Activated naive CD8-positive, alpha-beta T cell treated with anti-CD3 and anti-CD28 coated beads for 36 hours (primary cell): ENCODE measurements around the gene DYNC1H1. TPM values are rescaled to one million over a fixed set of nuclear protein-coding genes. Genes with fewer than 3 reads are reported as not detected.
"Not testable (repeated sequence)": the region's sequence is repeated elsewhere in the genome, so short reads cannot be mapped to it uniquely, and the experiment has no call there.

ENCODE experiments used
- DNase-seq: peaks from one replicate; pipeline ENCODE4 v3.0.0; 2021
- H3K27ac Mint-ChIP-seq: one replicate; pipeline ENCODE4 v1.8.0; 2022; ENCODE audit warnings: mild to moderate bottlenecking, moderate library complexity, mixed read lengths
- H3K27me3 Mint-ChIP-seq: one replicate; pipeline ENCODE4 v1.8.0; 2022; ENCODE audit warnings: mild to moderate bottlenecking, mixed read lengths
- H3K36me3 Mint-ChIP-seq: one replicate; pipeline ENCODE4 v1.8.0; 2021; ENCODE audit warnings: mild to moderate bottlenecking, mixed read lengths
- H3K4me1 Mint-ChIP-seq: one replicate; pipeline ENCODE4 v1.8.0; 2021; ENCODE audit warnings: mixed read lengths
- H3K4me3 Mint-ChIP-seq: one replicate; pipeline ENCODE4 v1.8.0; 2022; ENCODE audit warnings: mild to moderate bottlenecking, moderate library complexity, mixed read lengths
- H3K9me3 Mint-ChIP-seq: one replicate; pipeline ENCODE4 v1.8.0; 2022; ENCODE audit warnings: mixed read lengths
- total RNA-seq, 2 experiments: library from RNA; stranded (reverse); gene quantifications; one replicate each; pipeline ENCODE4 v1.2.3, GENCODE V29; 2021

DYNC1H1 gene
- total RNA-seq, 2 experiments from 2014 or later = 216 to 227 TPM

GRCh38 chr14:101966742-101967141 lies 2.4 kb downstream of the DYNC1H1 start:
- peak overlapping the region; percentile 47 for H3K27ac Mint-ChIP-seq

GRCh38 chr14:101968186-101968585 lies 3.8 kb downstream of the DYNC1H1 start:
- H3K4me1 Mint-ChIP-seq = peaks cover 58% of the 10 kb centered on the region
- peaks cover 14% of the 10 kb centered on the region for H3K36me3 Mint-ChIP-seq
- H3K4me3 Mint-ChIP-seq = no peak overlapping the region
- H3K27ac Mint-ChIP-seq = no peak overlapping the region
- H3K27me3 Mint-ChIP-seq = no peaks in the 10 kb centered on the region
- H3K9me3 Mint-ChIP-seq = no peaks in the 10 kb centered on the region
- no peak for DNase-seq

More at GRCh38 chr14:101966742-101967141, 2.4 kb downstream of the DYNC1H1 start:
- H3K9me3 Mint-ChIP-seq = no peaks in the 10 kb centered on the region
- H3K36me3 Mint-ChIP-seq = peaks cover 14% of the 10 kb centered on the region
- H3K4me1 Mint-ChIP-seq = peaks cover 44% of the 10 kb centered on the region
- no peaks in the 10 kb centered on the region for H3K27me3 Mint-ChIP-seq
- H3K4me3 Mint-ChIP-seq = peak overlapping the region; percentile 67
- DNase-seq = no peak

DNA sequence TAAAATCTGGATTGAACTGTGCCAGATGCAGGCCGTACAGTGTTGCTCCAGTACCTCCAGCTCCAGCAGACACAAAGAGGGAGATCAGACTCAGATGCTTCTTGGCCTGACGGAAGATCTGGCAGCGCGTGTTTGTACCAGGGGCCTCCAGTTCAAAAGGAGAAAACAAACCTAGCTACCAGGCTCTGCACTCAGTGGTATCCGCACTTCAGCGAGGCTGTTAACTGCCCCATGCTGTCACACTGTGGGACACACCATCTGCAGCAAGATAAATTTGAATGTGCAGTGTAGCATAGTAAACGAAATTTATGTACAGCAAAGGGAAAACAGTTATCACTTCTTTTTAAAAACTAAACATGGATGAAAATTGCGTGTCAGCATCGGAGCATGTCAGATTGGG lies 5.1 kb downstream of the DYNC1H1 start:
- Mint-ChIP-seq H3K9me3 (no peaks in the 10 kb centered on the region), H3K27me3 (no peaks in the 10 kb centered on the region), H3K36me3 (peaks cover 14% of the 10 kb centered on the region), H3K4me1 (peaks cover 51% of the 10 kb centered on the region), H3K27ac (no peak overlapping the region), H3K4me3 (no peak overlapping the region)
- no peak for DNase-seq

DNA sequence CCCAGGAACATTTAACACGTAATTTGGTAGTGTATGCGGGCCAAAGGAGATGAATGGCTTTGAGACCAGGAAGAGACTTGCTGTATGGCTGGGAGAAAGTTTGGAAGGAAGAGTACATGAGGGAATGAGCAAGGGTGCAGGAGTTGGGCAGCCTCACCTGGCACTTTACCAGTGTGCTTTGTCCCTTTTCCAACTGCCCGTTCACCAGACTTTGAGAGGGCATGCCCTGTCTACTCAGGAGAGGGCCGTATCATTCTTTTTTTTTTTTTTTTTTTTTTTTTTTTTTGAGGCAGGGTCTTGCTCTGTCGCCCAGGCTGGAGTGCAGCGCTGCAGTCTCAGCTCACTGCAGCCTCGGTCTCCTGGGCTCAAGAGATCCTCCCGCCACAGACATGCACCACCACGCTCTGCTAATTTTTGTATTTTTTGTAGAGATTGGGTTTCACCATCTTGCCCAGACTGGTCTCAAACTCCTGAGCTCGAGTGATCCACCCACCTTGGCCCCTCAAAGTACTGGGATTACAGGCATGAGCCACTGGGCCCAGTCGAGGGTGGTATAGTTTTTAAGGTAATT lies 6.5 kb downstream of the DYNC1H1 start:
- peaks cover 48% of the 10 kb centered on the region for H3K4me1 Mint-ChIP-seq

GRCh38 chr14:101971458-101971857 lies 7.1 kb downstream of the DYNC1H1 start:
- H3K9me3 Mint-ChIP-seq, DNase-seq, H3K27me3 Mint-ChIP-seq, H3K27ac Mint-ChIP-seq, H3K4me3 Mint-ChIP-seq: not testable (repeated sequence)
- Mint-ChIP-seq H3K36me3 (peaks cover 14% of the 10 kb centered on the region), H3K4me1 (peaks cover 45% of the 10 kb centered on the region)

More for the DNA sequence above, 6.5 kb downstream of the DYNC1H1 start:
- Mint-ChIP-seq H3K27me3 (no peaks in the 10 kb centered on the region), H3K4me3 (no peak overlapping the region), H3K36me3 (peaks cover 14% of the 10 kb centered on the region), H3K9me3 (no peaks in the 10 kb centered on the region), H3K27ac (no peak overlapping the region)
- DNase-seq = no peak

GRCh38 chr14:101972126-101972866 lies 7.9 kb downstream of the DYNC1H1 start:
- no peak for DNase-seq
- Mint-ChIP-seq H3K4me3 (no peak overlapping the region), H3K27ac (no peak overlapping the region), H3K36me3 (peaks cover 14% of the 10 kb centered on the region), H3K27me3 (no peaks in the 10 kb centered on the region), H3K4me1 (peaks cover 39% of the 10 kb centered on the region), H3K9me3 (no peaks in the 10 kb centered on the region)

- no peak for DNase-seq
- Mint-ChIP-seq H3K27me3 (no peaks in the 10 kb centered on the region), H3K27ac (no peak overlapping the region), H3K4me1 (peaks cover 31% of the 10 kb centered on the region), H3K4me3 (no peak overlapping the region), H3K9me3 (no peaks in the 10 kb centered on the region), H3K36me3 (peaks cover 10% of the 10 kb centered on the region)
These were observed 9.0 kb downstream of the DYNC1H1 start for GRCh38 chr14:101973356-101973755.

GRCh38 chr14:101975231-101975630 lies 10.9 kb downstream of the DYNC1H1 start:
- Mint-ChIP-seq H3K27me3 (no peaks in the 10 kb centered on the region), H3K4me1 (peaks cover 19% of the 10 kb centered on the region), H3K4me3 (no peak overlapping the region), H3K27ac (no peak overlapping the region), H3K9me3 (no peaks in the 10 kb centered on the region), H3K36me3 (peaks cover 11% of the 10 kb centered on the region)
- DNase-seq = no peak

DNA sequence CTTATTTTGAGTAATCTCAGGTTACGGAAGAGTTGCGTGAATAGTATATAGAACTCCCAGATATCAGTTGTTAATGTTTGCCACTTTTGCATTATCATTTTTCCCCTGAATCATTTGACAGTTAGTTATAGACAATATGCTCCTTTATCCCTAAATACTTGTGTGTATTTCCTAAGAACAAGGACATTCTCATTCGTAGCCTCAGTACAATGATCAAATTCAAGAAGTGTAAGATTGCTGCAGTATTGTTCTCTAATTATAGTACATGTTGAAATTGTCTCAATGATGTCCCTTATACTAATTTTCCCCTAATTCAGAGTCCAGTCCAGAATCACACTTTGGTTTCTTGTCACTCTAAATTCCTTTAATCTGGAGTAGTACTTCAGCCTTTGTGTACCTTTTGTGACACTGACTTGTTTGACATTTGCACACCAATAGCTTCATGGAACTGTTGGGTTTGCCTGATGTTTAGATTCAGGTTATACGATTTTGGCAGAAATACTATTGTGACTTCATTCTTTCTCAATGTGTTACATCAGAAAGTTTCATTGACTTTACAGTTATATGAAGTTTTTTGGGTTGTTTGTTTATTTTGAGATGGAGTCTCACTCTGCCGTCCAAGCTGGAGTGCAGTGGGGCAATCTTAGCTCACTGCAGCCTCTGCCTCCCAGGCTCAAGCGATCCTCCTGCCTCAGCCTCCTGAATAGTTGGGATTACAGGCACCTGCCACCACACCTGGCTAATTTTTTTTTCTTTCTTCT lies 13.1 kb downstream of the DYNC1H1 start:
- Mint-ChIP-seq H3K27me3 (no peaks in the 10 kb centered on the region), H3K4me3 (no peak overlapping the region), H3K9me3 (no peaks in the 10 kb centered on the region), H3K27ac (no peak overlapping the region), H3K36me3 (peaks cover 12% of the 10 kb centered on the region), H3K4me1 (peaks cover 11% of the 10 kb centered on the region)
- DNase-seq = no peak

GRCh38 chr14:101979666-101980065 lies 15.3 kb downstream of the DYNC1H1 start:
- H3K27ac Mint-ChIP-seq = no peak overlapping the region
- no peak for DNase-seq
- no peaks in the 10 kb centered on the region for H3K27me3 Mint-ChIP-seq
- peaks cover 17% of the 10 kb centered on the region for H3K36me3 Mint-ChIP-seq
- no peaks in the 10 kb centered on the region for H3K9me3 Mint-ChIP-seq
- no peak overlapping the region for H3K4me3 Mint-ChIP-seq
- peaks cover 4% of the 10 kb centered on the region for H3K4me1 Mint-ChIP-seq

- H3K36me3 Mint-ChIP-seq = peaks cover 17% of the 10 kb centered on the region
- H3K27ac Mint-ChIP-seq = no peak overlapping the region
These were observed 15.9 kb downstream of the DYNC1H1 start for GRCh38 chr14:101980251-101980650.

GRCh38 chr14:101980700-101981099 lies 16.3 kb downstream of the DYNC1H1 start:
- H3K4me3 Mint-ChIP-seq = no peak overlapping the region
- no peaks in the 10 kb centered on the region for H3K27me3 Mint-ChIP-seq
- peaks cover 17% of the 10 kb centered on the region for H3K36me3 Mint-ChIP-seq
- peak overlapping the region; percentile 47 for H3K27ac Mint-ChIP-seq
- DNase-seq = no peak
- peaks cover 4% of the 10 kb centered on the region for H3K4me1 Mint-ChIP-seq
- H3K9me3 Mint-ChIP-seq = no peaks in the 10 kb centered on the region

More at GRCh38 chr14:101980251-101980650, 15.9 kb downstream of the DYNC1H1 start:
- peaks cover 4% of the 10 kb centered on the region for H3K4me1 Mint-ChIP-seq
- no peaks in the 10 kb centered on the region for H3K9me3 Mint-ChIP-seq
- H3K4me3 Mint-ChIP-seq = no peak overlapping the region
- no peaks in the 10 kb centered on the region for H3K27me3 Mint-ChIP-seq
- DNase-seq = no peak

DNA sequence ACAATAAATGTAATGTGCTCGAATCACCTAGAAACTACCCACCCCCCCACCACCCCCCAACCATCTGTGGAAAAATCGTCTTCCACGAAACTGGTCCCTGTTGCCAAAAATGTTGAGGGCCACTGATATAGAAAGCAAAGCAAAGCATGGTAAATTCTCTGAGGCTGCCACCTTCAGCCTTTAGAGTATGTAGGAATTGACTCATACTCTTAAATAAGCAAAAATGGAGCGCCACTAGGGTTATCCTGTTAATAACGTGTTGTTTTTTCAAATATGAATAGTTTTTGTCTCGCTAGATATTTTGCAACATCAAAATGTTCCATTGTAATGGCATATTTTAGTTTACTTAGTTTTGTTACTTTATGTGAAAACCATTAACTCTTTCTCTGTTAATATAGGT lies 18.2 kb downstream of the DYNC1H1 start:
- no peaks in the 10 kb centered on the region for H3K9me3 Mint-ChIP-seq
- peaks cover 17% of the 10 kb centered on the region for H3K36me3 Mint-ChIP-seq
- H3K27ac Mint-ChIP-seq = no peak overlapping the region
- H3K27me3 Mint-ChIP-seq = no peaks in the 10 kb centered on the region
- H3K4me3 Mint-ChIP-seq = no peak overlapping the region
- H3K4me1 Mint-ChIP-seq = peaks cover 4% of the 10 kb centered on the region
- no peak for DNase-seq

DNA sequence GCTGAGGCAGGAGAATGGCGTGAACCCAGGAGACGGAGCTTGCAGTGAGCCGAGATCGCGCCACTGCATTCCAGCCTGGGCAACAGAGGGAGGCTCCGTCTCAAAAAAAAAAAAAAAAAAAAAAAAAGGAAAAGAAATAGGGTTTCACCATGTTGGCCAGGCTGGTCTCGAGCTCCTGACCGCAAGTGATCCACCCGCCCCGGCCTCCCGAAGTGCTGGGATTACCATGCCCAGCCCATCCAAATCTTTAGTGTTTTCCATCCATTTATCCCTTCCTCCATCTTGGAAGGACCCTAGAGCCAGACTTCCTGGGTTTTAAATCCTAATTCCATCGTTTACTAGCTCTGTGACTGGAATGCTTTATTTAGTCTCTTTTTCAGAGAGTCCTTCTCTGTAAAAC lies 20.5 kb downstream of the DYNC1H1 start:
- not testable (repeated sequence) for H3K4me1 Mint-ChIP-seq, H3K4me3 Mint-ChIP-seq, H3K27me3 Mint-ChIP-seq, H3K9me3 Mint-ChIP-seq, H3K27ac Mint-ChIP-seq, DNase-seq
- H3K36me3 Mint-ChIP-seq = peaks cover 17% of the 10 kb centered on the region

DNA sequence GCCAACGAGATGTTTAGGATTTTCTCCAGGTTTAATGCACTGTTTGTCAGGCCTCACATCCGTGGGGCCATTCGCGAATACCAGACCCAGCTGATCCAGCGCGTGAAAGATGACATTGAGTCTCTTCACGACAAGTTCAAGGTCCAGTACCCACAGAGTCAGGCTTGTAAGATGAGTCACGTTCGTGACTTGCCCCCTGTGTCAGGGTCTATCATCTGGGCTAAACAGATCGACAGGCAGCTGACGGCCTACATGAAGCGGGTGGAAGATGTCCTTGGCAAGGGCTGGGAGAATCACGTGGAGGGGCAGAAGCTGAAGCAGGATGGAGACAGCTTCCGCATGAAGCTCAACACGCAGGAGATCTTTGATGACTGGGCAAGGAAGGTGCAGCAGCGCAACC lies 21.6 kb downstream of the DYNC1H1 start:
- Mint-ChIP-seq H3K27ac (no peak overlapping the region), H3K4me3 (no peak overlapping the region)

More for the DNA sequence above, 21.6 kb downstream of the DYNC1H1 start:
- no peaks in the 10 kb centered on the region for H3K4me1 Mint-ChIP-seq
- peaks cover 16% of the 10 kb centered on the region for H3K36me3 Mint-ChIP-seq
- H3K9me3 Mint-ChIP-seq = no peaks in the 10 kb centered on the region
- no peaks in the 10 kb centered on the region for H3K27me3 Mint-ChIP-seq
- no peak for DNase-seq
